Measurements from ENCODE around the gene PSD2. TPM values are rescaled to one million over a fixed set of nuclear protein-coding genes. Genes with fewer than 3 reads are reported as not detected.
A peak's percentile ranks its signal among the peaks of the same experiment; 100 is the strongest.

PSD2 gene
- total and polyA plus RNA-seq, 2 donors from 2014 or later: 0.09 to 0.13 TPM

- H3K36me3 ChIP-seq (ENCODE audit: control insufficient read depth in 2 of 3, insufficient read depth in 3 of 3, low read length in 3 of 3): no peaks in the 10 kb centered on the region
- H3K9me3 ChIP-seq (ENCODE audit: control insufficient read depth in 2 of 3, insufficient read depth in 1 of 3, low read length in 3 of 3): no peaks in the 10 kb centered on the region
- FAIRE-seq (no peak), DNase-seq (peak in 1 of 5 donors; percentile 28)
- H3K27ac ChIP-seq (ENCODE audit: low read depth in 2 of 2, low read length in 2 of 2): no peak overlapping the region
- intact Hi-C loops (cut with DNase I): no loop called here
- no peak overlapping the region for H3K4me3 ChIP-seq (ENCODE audit: low read length in 3 of 3)
- no peaks in the 10 kb centered on the region for H3K27me3 ChIP-seq (ENCODE audit: control insufficient read depth, insufficient read depth, low read length)
- H3K4me1 ChIP-seq (ENCODE audit: control insufficient read depth in 2 of 3, insufficient read depth in 2 of 3, low read depth in 1 of 3, low read length in 3 of 3): peaks cover 0 to 3% (median 0%) of the 10 kb centered on the region in 3 donors
- H3K9ac ChIP-seq (ENCODE audit: low read length in 3 of 3): no peak overlapping the region
- TF ChIP-seq CTCF (IDR thresholded peaks at IDR 0.05; ENCODE audit: borderline replicate concordance, extremely low read depth, insufficient read depth): no peak
These were observed 65.6 kb downstream of the PSD2 start for GRCh38 chr5:139861021-139861888.

GRCh38 chr5:139861889-139862207 is 66.2 kb downstream of the PSD2 start:
- H3K27ac ChIP-seq (ENCODE audit: low read depth in 2 of 2, low read length in 2 of 2): no peak overlapping the region
- H3K27me3 ChIP-seq (ENCODE audit: control insufficient read depth, insufficient read depth, low read length): no peaks in the 10 kb centered on the region
- H3K4me1 ChIP-seq (ENCODE audit: control insufficient read depth in 2 of 3, insufficient read depth in 2 of 3, low read depth in 1 of 3, low read length in 3 of 3): peaks cover 0 to 3% (median 0%) of the 10 kb centered on the region in 3 donors
- peak in 1 of 5 donors; percentile 23 for DNase-seq
- FAIRE-seq: no peak
- no peaks in the 10 kb centered on the region for H3K9me3 ChIP-seq (ENCODE audit: control insufficient read depth in 2 of 3, insufficient read depth in 1 of 3, low read length in 3 of 3)
- intact Hi-C loops (cut with DNase I): no loop called here
- no peak for TF ChIP-seq CTCF (IDR thresholded peaks at IDR 0.05; ENCODE audit: borderline replicate concordance, extremely low read depth, insufficient read depth)
- no peaks in the 10 kb centered on the region for H3K36me3 ChIP-seq (ENCODE audit: control insufficient read depth in 2 of 3, insufficient read depth in 3 of 3, low read length in 3 of 3)
- no peak overlapping the region for H3K9ac ChIP-seq (ENCODE audit: low read length in 3 of 3)
- no peak overlapping the region for H3K4me3 ChIP-seq (ENCODE audit: low read length in 3 of 3)

GRCh38 chr5:139862313-139862712 is 66.7 kb downstream of the PSD2 start:
- no peak overlapping the region for H3K9ac ChIP-seq (ENCODE audit: low read length in 3 of 3)
- no peaks in the 10 kb centered on the region for H3K36me3 ChIP-seq (ENCODE audit: control insufficient read depth in 2 of 3, insufficient read depth in 3 of 3, low read length in 3 of 3)
- peaks cover 0 to 3% (median 0%) of the 10 kb centered on the region in 3 donors for H3K4me1 ChIP-seq (ENCODE audit: control insufficient read depth in 2 of 3, insufficient read depth in 2 of 3, low read depth in 1 of 3, low read length in 3 of 3)
- TF ChIP-seq CTCF (IDR thresholded peaks at IDR 0.05; ENCODE audit: borderline replicate concordance, extremely low read depth, insufficient read depth): no peak
- no peaks in the 10 kb centered on the region for H3K27me3 ChIP-seq (ENCODE audit: control insufficient read depth, insufficient read depth, low read length)
- no peak for FAIRE-seq
- DNase-seq: peak in 1 of 5 donors; percentile 22
- H3K9me3 ChIP-seq (ENCODE audit: control insufficient read depth in 2 of 3, insufficient read depth in 1 of 3, low read length in 3 of 3): no peaks in the 10 kb centered on the region
- no peak overlapping the region for H3K27ac ChIP-seq (ENCODE audit: low read depth in 2 of 2, low read length in 2 of 2)
- intact Hi-C loops (cut with DNase I): no loop called here
- H3K4me3 ChIP-seq (ENCODE audit: low read length in 3 of 3): no peak overlapping the region

Data from kidney (tissue), 14 donors.